ENCODE results near the gene CFAP77.

CFAP77 gene

GRCh38 chr9:132425675-132426062, 15.7 kb downstream of the CFAP77 start:
- Histone ChIP-seq H3K79me1 (replicated peaks; ENCODE audit: low read length, poor library complexity, severe bottlenecking) (no peaks in the 10 kb centered on the region), H4K91ac (ENCODE audit: low read length) (no peak overlapping the region), H2BK5ac (ENCODE audit: low read depth, low read length, poor library complexity, severe bottlenecking) (no peak overlapping the region), H3K14ac (ENCODE audit: low read length in 2 of 2) (no peak overlapping the region), H4K8ac (ENCODE audit: low read length) (no peak overlapping the region), H2BK120ac (ENCODE audit: low read depth, low read length) (no peak overlapping the region), H3K23ac (ENCODE audit: low read length in 2 of 2) (no peak overlapping the region), H2BK15ac (ENCODE audit: low read depth, poor library complexity, severe bottlenecking) (no peak overlapping the region), H2BK12ac (ENCODE audit: low read length in 2 of 2) (no peak overlapping the region), H3K4ac (ENCODE audit: low read depth in 1 of 2, low read length in 2 of 2) (no peak overlapping the region), H3K18ac (ENCODE audit: low read depth in 1 of 2, low read length in 2 of 2) (no peak overlapping the region), H3K36me3 (ENCODE audit: control insufficient read depth in 1 of 2, insufficient read depth in 2 of 2, low read depth in 1 of 2, low read length in 2 of 2) (no peaks in the 10 kb centered on the region), H2AFZ (ENCODE audit: low read depth, low read length) (no peak overlapping the region), H2AK5ac (ENCODE audit: low read length, severe bottlenecking) (no peak overlapping the region), H3K27me3 (ENCODE audit: control insufficient read depth in 1 of 2, insufficient read depth in 1 of 2, low read length in 2 of 2) (peaks cover 64 to 81% of the 10 kb centered on the region in 2 experiments), H3K4me2 (ENCODE audit: low read length, poor library complexity, severe bottlenecking) (no peak overlapping the region), H3K9ac (ENCODE audit: low read length) (no peak overlapping the region), H3K4me1 (ENCODE audit: control insufficient read depth, insufficient read depth, low read depth, low read length) (no peaks in the 10 kb centered on the region), H3K9me3 (ENCODE audit: control insufficient read depth, low read length) (no peaks in the 10 kb centered on the region), H3K27ac (ENCODE audit: low read length, poor library complexity, severe bottlenecking) (no peak overlapping the region), H3K4me3 (ENCODE audit: insufficient read depth in 1 of 2, low read depth in 1 of 2, low read length in 2 of 2) (no peak overlapping the region)
- no peak for DNase-seq
- 52% methylated on average over 6 of the region's 7 CpGs for WGBS

- H3K36me3 ChIP-seq (ENCODE audit: control insufficient read depth in 1 of 2, insufficient read depth in 2 of 2, low read depth in 1 of 2, low read length in 2 of 2): no peaks in the 10 kb centered on the region
- H4K91ac ChIP-seq (ENCODE audit: low read length): no peak overlapping the region
- no peak overlapping the region for H3K18ac ChIP-seq (ENCODE audit: low read depth in 1 of 2, low read length in 2 of 2)
- H3K23ac ChIP-seq (ENCODE audit: low read length in 2 of 2): no peak overlapping the region
- H3K79me1 ChIP-seq (replicated peaks; ENCODE audit: low read length, poor library complexity, severe bottlenecking): no peaks in the 10 kb centered on the region
- H3K4ac ChIP-seq (ENCODE audit: low read depth in 1 of 2, low read length in 2 of 2): no peak overlapping the region
- no peak overlapping the region for H3K4me2 ChIP-seq (ENCODE audit: low read length, poor library complexity, severe bottlenecking)
- no peaks in the 10 kb centered on the region for H3K9me3 ChIP-seq (ENCODE audit: control insufficient read depth, low read length)
- no peak for DNase-seq
- WGBS: 80% methylated on average over 13 of the region's 17 CpGs
- no peak overlapping the region for H2BK15ac ChIP-seq (ENCODE audit: low read depth, poor library complexity, severe bottlenecking)
- H3K9ac ChIP-seq (ENCODE audit: low read length): no peak overlapping the region
- H3K27ac ChIP-seq (ENCODE audit: low read length, poor library complexity, severe bottlenecking): no peak overlapping the region
- H2AFZ ChIP-seq (ENCODE audit: low read depth, low read length): no peak overlapping the region
- H2BK120ac ChIP-seq (ENCODE audit: low read depth, low read length): no peak overlapping the region
- H3K14ac ChIP-seq (ENCODE audit: low read length in 2 of 2): peak overlapping the region in 1 of 2 experiments; percentile 71
- H2BK12ac ChIP-seq (ENCODE audit: low read length in 2 of 2): no peak overlapping the region
- no peak overlapping the region for H3K4me3 ChIP-seq (ENCODE audit: insufficient read depth in 1 of 2, low read depth in 1 of 2, low read length in 2 of 2)
- peaks cover 66 to 87% of the 10 kb centered on the region in 2 experiments for H3K27me3 ChIP-seq (ENCODE audit: control insufficient read depth in 1 of 2, insufficient read depth in 1 of 2, low read length in 2 of 2)
- H2BK5ac ChIP-seq (ENCODE audit: low read depth, low read length, poor library complexity, severe bottlenecking): no peak overlapping the region
- H3K4me1 ChIP-seq (ENCODE audit: control insufficient read depth, insufficient read depth, low read depth, low read length): no peaks in the 10 kb centered on the region
- H2AK5ac ChIP-seq (ENCODE audit: low read length, severe bottlenecking): no peak overlapping the region
- no peak overlapping the region for H4K8ac ChIP-seq (ENCODE audit: low read length)
Observed at GRCh38 chr9:132426639-132427414, 16.8 kb downstream of the CFAP77 start.

GRCh38 chr9:132430998-132431397, 21.0 kb downstream of the CFAP77 start:
- Histone ChIP-seq H4K8ac (ENCODE audit: low read length) (peak overlapping the region; percentile 54), H3K4me2 (ENCODE audit: low read length, poor library complexity, severe bottlenecking) (no peak overlapping the region), H2AFZ (ENCODE audit: low read depth, low read length) (no peak overlapping the region), H3K4ac (ENCODE audit: low read depth in 1 of 2, low read length in 2 of 2) (no peak overlapping the region), H2BK15ac (ENCODE audit: low read depth, poor library complexity, severe bottlenecking) (no peak overlapping the region), H3K9me3 (ENCODE audit: control insufficient read depth, low read length) (no peaks in the 10 kb centered on the region), H4K91ac (ENCODE audit: low read length) (no peak overlapping the region), H3K27ac (ENCODE audit: low read length, poor library complexity, severe bottlenecking) (no peak overlapping the region), H2AK5ac (ENCODE audit: low read length, severe bottlenecking) (no peak overlapping the region), H2BK12ac (ENCODE audit: low read length in 2 of 2) (no peak overlapping the region), H3K14ac (ENCODE audit: low read length in 2 of 2) (no peak overlapping the region), H3K9ac (ENCODE audit: low read length) (no peak overlapping the region), H3K27me3 (ENCODE audit: control insufficient read depth in 1 of 2, insufficient read depth in 1 of 2, low read length in 2 of 2) (peaks cover 51 to 72% of the 10 kb centered on the region in 2 experiments), H2BK120ac (ENCODE audit: low read depth, low read length) (no peak overlapping the region), H3K4me3 (ENCODE audit: insufficient read depth in 1 of 2, low read depth in 1 of 2, low read length in 2 of 2) (no peak overlapping the region), H3K23ac (ENCODE audit: low read length in 2 of 2) (no peak overlapping the region), H3K4me1 (ENCODE audit: control insufficient read depth, insufficient read depth, low read depth, low read length) (no peaks in the 10 kb centered on the region), H3K36me3 (ENCODE audit: control insufficient read depth in 1 of 2, insufficient read depth in 2 of 2, low read depth in 1 of 2, low read length in 2 of 2) (no peaks in the 10 kb centered on the region), H3K79me1 (replicated peaks; ENCODE audit: low read length, poor library complexity, severe bottlenecking) (no peaks in the 10 kb centered on the region), H3K18ac (ENCODE audit: low read depth in 1 of 2, low read length in 2 of 2) (no peak overlapping the region), H2BK5ac (ENCODE audit: low read depth, low read length, poor library complexity, severe bottlenecking) (no peak overlapping the region)
- no peak for DNase-seq
- WGBS: 57% methylated on average over 1 of the region's 1 CpG

- H3K4me3 ChIP-seq (ENCODE audit: insufficient read depth in 1 of 2, low read depth in 1 of 2, low read length in 2 of 2): no peak overlapping the region
- H2AK5ac ChIP-seq (ENCODE audit: low read length, severe bottlenecking): no peak overlapping the region
- H4K91ac ChIP-seq (ENCODE audit: low read length): no peak overlapping the region
- no peak overlapping the region for H2AFZ ChIP-seq (ENCODE audit: low read depth, low read length)
- H3K4ac ChIP-seq (ENCODE audit: low read depth in 1 of 2, low read length in 2 of 2): no peak overlapping the region
- 89% methylated on average over 6 of the region's 10 CpGs for WGBS
- no peaks in the 10 kb centered on the region for H3K79me1 ChIP-seq (replicated peaks; ENCODE audit: low read length, poor library complexity, severe bottlenecking)
- H3K9ac ChIP-seq (ENCODE audit: low read length): no peak overlapping the region
- no peaks in the 10 kb centered on the region for H3K4me1 ChIP-seq (ENCODE audit: control insufficient read depth, insufficient read depth, low read depth, low read length)
- H3K18ac ChIP-seq (ENCODE audit: low read depth in 1 of 2, low read length in 2 of 2): no peak overlapping the region
- no peak overlapping the region for H3K27ac ChIP-seq (ENCODE audit: low read length, poor library complexity, severe bottlenecking)
- H2BK12ac ChIP-seq (ENCODE audit: low read length in 2 of 2): no peak overlapping the region
- no peak overlapping the region for H3K14ac ChIP-seq (ENCODE audit: low read length in 2 of 2)
- H3K9me3 ChIP-seq (ENCODE audit: control insufficient read depth, low read length): no peaks in the 10 kb centered on the region
- no peak overlapping the region for H3K23ac ChIP-seq (ENCODE audit: low read length in 2 of 2)
- H3K4me2 ChIP-seq (ENCODE audit: low read length, poor library complexity, severe bottlenecking): no peak overlapping the region
- H2BK120ac ChIP-seq (ENCODE audit: low read depth, low read length): no peak overlapping the region
- no peak overlapping the region for H2BK15ac ChIP-seq (ENCODE audit: low read depth, poor library complexity, severe bottlenecking)
- H3K27me3 ChIP-seq (ENCODE audit: control insufficient read depth in 1 of 2, insufficient read depth in 1 of 2, low read length in 2 of 2): peaks cover 35 to 58% of the 10 kb centered on the region in 2 experiments
- no peak overlapping the region for H2BK5ac ChIP-seq (ENCODE audit: low read depth, low read length, poor library complexity, severe bottlenecking)
- H3K36me3 ChIP-seq (ENCODE audit: control insufficient read depth in 1 of 2, insufficient read depth in 2 of 2, low read depth in 1 of 2, low read length in 2 of 2): no peaks in the 10 kb centered on the region
- H4K8ac ChIP-seq (ENCODE audit: low read length): no peak overlapping the region
- no peak for DNase-seq
Observed at GRCh38 chr9:132434881-132435280, 24.9 kb downstream of the CFAP77 start.
